Hematopoietic multipotent progenitor cell treated with erythropoietin and hydrocortisone succinate and interleukin-3 and kit ligand, for 15 days (in vitro differentiated cells): ENCODE measurements around the gene P2RX7.
A peak's percentile ranks its signal among the peaks of the same experiment; 100 is the strongest.
"Not testable (repeated sequence)": the region's sequence is repeated elsewhere in the genome, so short reads cannot be mapped to it uniquely, and the experiment has no call there.

Experiments
- DNase-seq: peaks from one replicate; pipeline ENCODE4 v3.0.0-alpha.2; 2015; ENCODE audit warnings: low spot score

P2RX7 gene

GRCh38 chr12:121135320-121135719 lies 2.6 kb downstream of the P2RX7 start:
- DNase-seq, result no peak

- no peak for DNase-seq
Measured at GRCh38 chr12:121137512-121137911, 4.8 kb downstream of the P2RX7 start.

DNA sequence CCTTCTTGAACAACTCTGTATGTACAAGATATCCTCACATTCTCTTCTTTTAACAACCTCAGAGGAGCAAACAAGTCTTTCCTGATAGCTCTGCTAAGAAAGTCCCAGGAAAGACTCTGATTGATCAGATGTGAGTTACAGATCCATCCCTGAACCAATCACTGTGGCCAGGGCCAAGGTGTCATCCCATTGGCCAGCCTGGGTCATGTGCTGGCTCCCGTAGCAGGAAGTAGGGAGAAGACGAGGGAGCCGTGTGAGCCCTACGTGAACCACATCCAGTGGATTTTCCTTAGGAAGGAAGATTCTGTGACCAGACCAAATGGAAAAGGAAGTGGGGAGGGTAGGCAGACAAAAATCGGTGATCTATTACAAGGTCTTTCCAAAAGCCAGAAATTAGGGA lies 5.6 kb downstream of the P2RX7 start:
- DNase-seq, result no peak

DNA sequence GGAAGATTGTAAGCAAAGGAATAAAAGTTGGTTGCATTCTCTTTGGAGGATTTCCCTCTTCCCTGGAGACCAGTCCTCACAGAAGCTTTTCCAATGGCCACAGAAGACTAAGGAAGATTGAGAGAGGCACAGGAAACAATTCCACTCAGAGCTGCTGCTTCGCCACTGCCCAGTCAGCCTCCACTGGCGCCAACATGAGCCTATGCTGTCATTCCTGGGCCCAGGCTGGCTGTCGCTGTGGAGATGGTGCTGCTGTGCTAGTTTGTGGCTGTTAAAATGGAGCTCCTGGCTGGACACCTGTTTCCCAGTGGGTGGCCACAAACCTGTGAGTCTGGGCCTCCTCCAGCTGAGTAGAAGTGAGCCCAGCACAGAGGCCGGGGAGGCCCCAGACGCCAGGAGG lies 6.6 kb downstream of the P2RX7 start:
- DNase-seq, result no peak

DNA sequence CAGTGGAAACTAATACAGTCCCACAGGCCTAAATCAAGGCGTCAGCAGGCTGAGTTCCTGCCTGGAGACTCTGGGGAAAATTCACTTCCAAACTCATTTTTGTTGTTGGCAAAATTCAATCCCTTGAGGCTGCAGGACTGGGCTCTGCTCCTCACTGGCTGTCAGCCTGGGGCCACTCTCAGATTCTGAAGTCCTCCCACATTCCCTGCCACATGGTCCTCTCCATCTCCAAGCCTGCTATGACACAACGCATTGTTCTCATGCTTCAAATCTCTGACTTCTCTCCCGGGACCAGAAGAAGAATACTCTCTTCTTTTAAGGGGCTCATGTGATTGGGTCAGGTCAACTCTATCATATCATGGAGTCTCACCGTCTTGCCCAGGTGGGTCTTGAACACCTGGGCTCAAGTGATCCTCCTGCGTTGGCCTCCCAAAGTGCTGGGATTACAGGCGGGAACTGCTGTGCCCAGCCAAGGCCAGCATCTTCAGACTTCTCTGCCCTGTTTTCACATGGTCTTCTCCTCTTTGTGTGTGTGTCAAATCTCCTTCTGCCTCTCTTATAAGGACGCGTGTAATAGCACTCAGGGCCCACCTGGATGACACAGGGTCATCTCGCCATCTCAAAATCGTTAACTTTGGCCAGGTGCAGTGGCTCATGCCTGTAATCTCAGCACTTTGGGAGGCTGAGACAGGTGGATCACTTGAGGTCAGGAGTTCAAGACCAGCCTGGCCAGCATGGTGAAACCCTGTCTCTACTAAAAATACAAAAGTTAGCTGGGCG lies 9.7 kb downstream of the P2RX7 start:
- DNase-seq, result no peak

DNA sequence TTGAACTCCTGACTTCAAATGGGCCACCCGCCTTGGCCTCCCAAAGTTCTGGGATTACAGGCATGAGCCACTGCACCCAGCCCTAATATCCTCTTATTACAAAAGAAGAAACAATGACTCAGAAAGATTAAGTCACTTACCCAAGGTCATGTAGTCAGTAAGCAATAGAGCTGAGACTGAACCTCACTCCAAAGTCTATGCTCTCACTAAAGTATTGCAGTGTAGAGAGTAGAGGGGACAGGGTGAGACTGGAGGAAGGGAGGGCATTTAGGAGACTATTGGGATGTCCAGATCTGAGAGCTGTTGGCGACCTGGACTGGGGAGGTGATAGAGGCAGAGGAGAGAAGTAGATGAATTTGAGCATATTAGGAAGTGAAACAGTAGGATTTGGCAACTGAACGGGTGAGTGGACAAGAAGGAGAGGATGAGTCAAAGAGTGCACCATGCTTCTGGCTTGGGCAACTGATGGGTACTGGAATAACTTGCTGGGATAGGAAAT lies 11.8 kb downstream of the P2RX7 start:
- no peak for DNase-seq

DNA sequence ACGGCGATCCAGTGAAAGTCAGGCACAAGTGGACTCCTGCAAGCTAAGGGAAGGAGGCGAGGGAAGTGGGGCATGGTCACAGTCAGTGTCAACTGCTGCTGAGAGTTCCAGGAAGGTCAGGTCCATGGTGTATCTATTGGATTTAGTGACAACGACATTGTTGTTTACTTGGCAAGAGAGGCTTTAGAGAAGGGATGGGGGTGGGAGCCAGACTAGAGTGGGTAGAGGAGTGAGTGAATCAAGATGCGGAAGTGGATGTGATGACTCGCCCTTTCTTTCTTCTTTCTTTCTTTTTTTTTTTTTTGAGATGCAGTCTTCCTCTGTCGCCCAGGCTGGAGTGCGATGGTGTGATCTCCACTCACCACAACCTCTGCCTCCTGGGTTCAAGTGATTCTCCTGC lies 12.5 kb downstream of the P2RX7 start:
- no peak for DNase-seq

- not testable (repeated sequence) for DNase-seq
Measured at GRCh38 chr12:121149289-121149688, 16.6 kb downstream of the P2RX7 start.

DNA sequence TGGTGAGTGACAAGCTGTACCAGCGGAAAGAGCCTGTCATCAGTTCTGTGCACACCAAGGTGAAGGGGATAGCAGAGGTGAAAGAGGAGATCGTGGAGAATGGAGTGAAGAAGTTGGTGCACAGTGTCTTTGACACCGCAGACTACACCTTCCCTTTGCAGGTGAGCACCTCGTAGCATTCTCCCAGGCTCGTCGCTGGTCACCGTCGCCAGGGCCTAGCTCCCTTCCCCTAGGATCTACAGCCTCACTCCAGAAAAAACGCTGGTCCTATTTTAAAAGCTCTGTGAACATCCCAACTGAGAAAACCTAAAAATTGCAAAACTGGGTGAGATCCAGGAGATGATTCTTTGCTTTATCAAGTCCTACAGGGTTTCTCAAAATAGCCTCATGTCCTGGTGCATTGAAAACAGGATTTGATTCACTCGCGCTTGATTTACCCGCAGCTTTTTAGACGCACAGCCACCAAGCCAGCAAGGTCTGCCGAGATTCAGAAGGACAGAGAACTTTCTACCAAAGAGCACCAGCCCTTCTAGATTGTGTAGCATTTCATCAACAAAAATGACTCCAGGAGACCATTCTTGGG lies 22.2 kb downstream of the P2RX7 start:
- no peak for DNase-seq

GRCh38 chr12:121156365-121156764 lies 23.7 kb downstream of the P2RX7 start:
- DNase-seq, result no peak

- DNase-seq, result no peak
Measured at GRCh38 chr12:121158085-121158484, 25.4 kb downstream of the P2RX7 start.

DNA sequence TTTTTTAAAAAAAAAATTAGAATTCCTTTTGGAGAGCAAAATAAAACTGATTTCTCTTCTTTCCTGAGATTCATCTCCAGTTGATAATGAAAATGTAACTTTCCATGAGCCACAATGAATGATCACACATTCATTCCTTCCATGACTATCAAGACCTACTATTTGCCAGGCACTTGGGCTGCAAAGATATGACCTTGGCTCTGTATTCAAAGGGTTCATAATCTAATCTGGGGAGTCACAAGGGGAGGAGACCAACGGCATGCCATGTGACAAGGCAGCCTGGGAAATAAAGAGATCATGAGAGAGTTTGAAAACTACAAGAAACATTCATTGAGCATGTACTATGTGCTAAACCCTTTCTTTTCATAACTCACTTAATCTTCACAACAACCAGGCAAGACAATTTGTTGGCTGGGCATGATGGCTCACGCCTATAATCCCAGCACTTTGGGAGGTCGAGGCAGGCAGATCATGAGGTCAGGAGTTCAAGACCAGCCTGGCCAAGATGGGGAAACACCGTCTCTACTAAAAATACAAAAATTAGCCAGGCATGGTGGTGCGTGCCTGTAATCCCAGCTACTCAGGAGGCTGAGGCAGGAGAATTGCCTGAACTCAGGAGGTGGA lies 26.2 kb downstream of the P2RX7 start:
- peak; percentile 6 for DNase-seq

DNA sequence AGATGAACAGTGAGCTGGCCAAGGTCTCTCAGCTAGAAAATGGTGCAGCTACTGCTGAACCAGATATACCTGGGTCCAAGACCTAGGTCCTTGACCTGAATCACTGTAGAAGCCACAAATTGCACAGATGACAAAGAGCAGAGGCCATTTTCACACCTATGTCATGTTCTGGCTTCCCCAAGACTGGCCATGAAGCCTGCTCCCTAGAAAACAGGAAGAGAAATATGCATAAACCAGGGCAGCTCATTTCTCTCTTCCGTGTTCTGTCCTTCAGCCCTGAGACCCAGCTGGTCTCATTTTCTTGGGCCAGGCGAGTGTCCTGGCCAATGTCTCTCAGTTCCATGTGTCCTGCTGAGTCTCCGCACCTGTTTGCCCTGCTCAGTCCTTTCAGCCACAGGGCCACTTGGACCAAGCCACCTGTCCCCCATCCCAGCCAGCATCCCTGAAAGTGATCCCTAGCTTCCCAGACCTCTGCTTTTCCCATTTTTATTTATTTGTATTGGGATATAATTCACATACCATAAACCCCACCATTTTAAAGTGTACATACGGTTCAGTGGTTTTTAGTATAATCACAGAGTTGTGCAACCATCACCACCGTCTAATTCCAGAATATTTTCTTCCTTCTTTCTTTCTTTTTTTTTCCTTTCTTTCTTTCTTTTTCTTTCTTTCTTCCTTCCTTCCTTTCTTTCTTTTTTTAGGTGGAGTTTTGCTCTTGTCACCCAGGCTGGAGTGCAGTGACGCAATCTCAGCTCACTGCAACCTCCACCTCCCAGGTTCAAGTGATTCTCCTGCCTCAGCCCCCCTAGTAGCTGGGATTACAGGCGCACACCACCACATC lies 27.0 kb downstream of the P2RX7 start:
- no peak for DNase-seq

- no peak for DNase-seq
Measured at GRCh38 chr12:121162384-121162783, 29.7 kb downstream of the P2RX7 start.

GRCh38 chr12:121162985-121163384 lies 30.3 kb downstream of the P2RX7 start:
- no peak for DNase-seq

DNA sequence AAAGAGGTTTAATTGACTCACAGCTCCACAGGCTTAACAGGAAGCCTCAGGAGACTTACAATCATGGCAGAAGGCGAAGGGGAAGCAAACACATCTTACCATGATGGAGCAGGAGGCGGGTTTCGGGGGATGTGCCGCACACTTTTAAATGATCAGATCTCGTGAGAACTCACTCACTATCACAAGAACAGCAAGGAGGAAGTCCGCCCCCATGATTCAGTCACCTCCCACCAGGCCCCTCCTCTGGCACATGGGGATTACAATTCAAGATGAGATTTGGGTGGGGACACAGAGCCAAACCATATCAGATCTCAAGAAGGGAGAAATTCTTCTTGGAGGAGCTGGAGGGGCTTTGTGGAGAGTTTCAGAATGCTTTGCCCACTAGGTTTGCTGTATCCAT lies 32.2 kb downstream of the P2RX7 start:
- not testable (repeated sequence) for DNase-seq

- no peak for DNase-seq
Measured at GRCh38 chr12:121165316-121165715, 32.6 kb downstream of the P2RX7 start.

- no peak for DNase-seq
Measured at GRCh38 chr12:121166356-121166755, 33.7 kb downstream of the P2RX7 start.

DNA sequence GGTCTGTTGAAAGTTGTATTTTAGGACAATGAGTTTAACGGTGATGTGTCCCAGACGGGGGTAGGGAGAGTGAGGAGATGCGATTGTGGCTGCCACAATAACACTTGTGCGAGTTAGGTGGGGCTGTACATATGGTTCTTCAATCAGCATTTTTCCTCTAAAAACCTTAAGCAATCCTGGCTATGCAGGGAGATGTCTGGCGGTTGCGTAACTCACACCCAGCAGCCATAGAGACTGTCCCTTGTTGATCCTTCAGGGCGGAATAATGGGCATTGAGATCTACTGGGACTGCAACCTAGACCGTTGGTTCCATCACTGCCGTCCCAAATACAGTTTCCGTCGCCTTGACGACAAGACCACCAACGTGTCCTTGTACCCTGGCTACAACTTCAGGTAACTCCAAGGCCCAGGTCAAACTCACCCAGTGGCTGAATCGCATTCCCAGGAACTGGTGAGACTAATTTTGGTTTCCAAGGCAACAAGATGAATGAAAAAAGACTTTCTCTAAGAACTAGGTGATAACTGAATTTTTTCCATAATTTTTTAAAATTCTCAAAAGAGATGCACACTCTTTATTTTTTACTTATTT lies 34.6 kb downstream of the P2RX7 start:
- no peak for DNase-seq

DNA sequence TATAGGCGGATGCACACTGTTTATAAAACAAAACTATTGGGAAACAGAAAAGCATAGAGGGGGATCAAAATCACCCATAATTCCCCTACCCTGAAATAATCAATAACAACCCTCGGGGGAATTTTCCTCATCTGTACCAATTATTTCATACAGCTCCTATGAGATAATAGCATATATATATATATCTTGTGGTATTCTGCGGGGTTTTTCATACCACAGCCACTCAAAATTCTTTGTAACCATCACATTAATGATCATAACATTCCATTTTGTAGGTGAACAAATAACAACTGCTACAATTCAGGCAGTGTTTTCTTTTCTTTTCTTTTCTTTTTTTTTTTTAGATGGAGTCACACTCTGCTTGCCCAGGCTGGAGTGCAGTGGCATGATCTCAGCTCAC lies 35.3 kb downstream of the P2RX7 start:
- DNase-seq, result no peak

DNA sequence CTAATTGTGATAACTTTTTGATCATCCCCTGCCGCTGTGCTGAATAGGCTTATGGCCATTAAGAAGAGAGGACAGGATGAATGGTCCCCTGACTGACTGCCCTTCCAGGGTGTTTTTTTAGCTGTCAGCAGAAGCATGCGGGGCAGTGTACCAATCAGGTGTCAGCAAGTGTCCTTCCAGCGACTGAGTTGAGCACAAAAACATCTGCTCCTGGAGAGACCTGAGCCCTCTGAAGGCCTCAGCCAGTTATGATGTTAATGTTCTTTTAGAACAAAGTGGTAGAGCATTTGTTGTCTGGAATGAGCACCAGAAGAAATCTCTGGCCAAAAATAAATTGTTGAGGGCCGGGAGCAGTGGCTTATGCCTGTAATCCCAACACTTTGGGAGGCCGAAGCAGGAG lies 37.5 kb downstream of the P2RX7 start:
- DNase-seq, result no peak
